ENCODE measurements around the gene OSBPL6.
"Not testable (repeated sequence)": the region's sequence is repeated elsewhere in the genome, so short reads cannot be mapped to it uniquely, and the experiment has no call there.

OSBPL6 gene

DNA sequence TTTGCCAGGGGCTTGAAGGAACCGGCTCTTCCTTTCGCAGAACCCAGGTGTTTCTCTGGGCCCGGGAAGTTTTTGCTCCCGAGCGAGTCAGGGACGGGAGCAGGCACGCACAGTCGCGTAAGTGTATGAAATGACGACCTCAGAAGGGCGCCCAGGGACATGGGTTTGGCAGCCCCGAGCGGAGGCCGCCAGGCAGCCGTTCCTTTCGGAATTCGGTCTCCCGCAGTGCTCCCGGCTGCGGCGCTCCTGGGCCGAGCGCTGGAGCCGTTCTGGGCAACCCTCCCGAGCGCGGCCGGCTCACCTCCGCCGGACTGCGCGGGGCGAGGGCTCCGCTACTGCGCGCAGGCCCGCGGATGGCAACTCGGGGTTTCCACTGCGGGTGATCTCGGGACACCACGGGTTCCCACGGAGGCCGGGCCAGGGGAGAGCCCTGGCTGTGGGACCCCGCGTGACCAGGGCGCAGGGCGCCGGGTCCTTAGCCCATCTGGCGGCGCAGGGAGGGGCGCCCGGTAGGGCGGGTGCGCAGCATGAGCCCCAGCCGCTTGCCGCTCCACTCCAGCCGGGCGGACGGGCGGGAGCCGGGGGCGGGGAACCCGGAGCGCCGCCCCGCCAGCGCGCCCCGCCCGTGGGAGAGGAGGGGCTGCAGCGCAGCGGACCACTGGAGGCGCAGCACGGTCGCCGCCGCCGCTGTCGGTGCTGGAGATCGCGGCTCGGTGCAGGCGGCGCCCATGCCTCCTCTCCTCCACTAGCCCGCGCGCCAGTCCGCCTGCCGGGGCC is at the start of gene OSBPL6:
OSBPL6 (plus strand) TSS at position 690 of the 777 bp plus-strand sequence. CDS start 111,673 bp downstream, outside the sequence.
- DNase-seq (ENCODE audit: low spot score), result peak; percentile 30

DNA sequence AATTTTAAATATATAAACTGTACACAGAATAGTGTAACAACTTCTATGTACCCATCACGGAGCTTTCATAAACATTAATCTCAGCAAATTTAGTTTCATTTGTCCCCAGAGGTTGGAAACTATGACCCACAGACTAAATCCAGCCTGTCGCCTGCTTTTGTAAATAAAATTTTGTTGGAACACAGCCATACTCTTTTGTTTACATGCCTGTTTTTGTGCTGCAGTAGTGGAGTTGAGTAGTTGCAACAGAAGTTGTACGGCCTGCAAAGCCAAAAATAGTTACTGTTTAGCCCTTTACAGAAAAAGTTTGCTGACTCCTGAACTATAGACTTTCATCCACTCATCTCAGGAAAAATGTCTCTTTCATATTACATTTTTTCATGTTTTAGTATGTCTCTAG is 42.3 kb upstream of the OSBPL6 start:
- no peak for DNase-seq (ENCODE audit: low spot score)

GRCh38 chr2:178152542-178152941 is 41.8 kb upstream of the OSBPL6 start:
- no peak for DNase-seq (ENCODE audit: low spot score)

DNA sequence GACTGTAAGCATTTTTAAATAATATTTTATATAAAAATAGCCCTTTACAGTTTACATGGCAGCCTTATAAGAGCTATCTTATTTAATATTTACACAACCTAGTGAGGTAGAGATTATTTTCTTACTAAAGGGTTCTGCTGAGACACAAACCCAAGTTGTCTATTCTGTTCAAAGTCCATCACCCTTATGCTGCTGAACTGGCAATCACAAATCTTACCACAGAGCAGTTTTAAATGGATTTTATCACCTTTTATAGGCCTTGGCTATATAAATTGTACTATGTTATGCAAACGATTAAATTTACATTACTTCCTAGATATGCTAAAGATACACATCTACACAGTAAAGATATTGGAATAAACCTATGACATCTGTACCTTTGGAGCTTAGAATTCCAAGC is 41.3 kb upstream of the OSBPL6 start:
- no peak for DNase-seq (ENCODE audit: low spot score)

DNA sequence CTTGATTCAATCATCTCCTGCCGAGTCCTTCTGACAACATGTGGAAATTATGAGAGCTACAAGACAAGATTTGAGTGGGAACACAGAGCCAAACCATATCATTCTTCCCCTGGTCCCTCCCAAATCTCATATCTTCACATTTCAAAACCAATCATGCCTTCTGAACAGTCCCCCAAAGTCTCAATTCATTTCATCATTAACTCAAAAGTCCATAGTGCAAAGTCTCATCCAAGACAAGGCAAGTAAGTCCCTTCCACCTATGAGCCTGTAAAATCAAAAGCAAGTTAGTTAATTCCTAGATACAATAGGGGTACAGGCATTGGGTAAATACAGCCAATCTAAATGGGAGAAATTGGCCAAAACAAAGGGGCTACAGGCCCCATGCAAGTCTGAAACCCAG is 40.4 kb upstream of the OSBPL6 start:
- DNase-seq (ENCODE audit: low spot score), result not testable (repeated sequence)

DNA sequence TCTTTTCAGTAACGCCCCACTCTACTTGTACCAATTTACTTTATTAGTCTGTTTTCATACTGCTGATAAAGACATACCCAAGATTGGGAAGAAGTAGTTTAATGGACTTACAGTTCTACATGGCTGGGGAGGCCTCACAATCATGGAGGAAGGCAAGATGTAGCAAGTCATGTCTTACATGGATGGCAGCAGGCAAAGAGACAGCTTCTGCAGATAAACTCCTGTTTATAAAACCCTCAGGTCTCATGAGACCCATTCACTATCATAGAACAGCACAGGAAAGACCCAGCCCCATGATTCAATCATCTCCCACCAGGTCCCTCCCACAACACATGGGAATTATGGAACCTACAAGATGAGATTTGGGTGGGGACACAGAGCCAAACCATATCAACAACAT is 38.8 kb upstream of the OSBPL6 start:
- DNase-seq (ENCODE audit: low spot score), result no peak

DNA sequence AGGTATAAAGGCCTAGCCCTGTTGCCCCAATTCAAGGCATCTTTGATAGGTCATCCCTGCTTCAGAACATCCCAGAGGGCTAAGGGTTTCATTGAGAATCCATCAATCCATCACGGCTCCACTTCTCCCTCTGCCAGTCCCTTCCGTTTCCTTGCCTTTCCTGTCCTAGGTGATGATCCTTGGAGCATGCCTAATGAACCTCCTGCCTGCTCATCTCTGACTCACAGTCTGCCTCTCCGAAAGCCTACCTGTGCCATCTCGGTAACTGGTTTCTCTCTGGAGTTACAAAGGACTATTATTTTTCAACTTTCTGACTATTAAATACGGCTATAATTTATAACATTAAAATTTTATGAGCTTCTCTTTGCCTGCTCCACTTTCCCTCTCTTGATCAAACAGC is 36.7 kb upstream of the OSBPL6 start:
- no peak for DNase-seq (ENCODE audit: low spot score)

GRCh38 chr2:178159966-178160365 is 34.3 kb upstream of the OSBPL6 start:
- DNase-seq (ENCODE audit: low spot score), result no peak

DNA sequence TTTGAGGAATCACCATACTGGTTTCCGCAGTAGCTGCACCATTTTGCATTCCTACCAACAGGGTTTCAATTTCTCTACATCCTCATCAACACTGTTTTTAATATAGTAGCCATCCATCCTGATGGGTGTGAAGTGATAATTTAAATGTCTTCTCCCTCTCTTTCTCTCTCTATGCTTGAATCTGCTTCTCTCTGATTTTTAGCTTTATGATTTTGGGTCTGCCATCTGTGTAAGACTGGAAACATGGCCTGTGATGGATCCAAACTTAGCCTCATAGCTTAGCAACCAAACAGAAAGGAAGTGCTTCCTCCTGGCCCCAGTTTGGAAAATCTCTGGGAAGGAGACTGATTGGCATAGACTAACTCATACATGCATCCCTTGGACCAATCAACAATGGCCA is 33.7 kb upstream of the OSBPL6 start:
- DNase-seq (ENCODE audit: low spot score), result no peak

DNA sequence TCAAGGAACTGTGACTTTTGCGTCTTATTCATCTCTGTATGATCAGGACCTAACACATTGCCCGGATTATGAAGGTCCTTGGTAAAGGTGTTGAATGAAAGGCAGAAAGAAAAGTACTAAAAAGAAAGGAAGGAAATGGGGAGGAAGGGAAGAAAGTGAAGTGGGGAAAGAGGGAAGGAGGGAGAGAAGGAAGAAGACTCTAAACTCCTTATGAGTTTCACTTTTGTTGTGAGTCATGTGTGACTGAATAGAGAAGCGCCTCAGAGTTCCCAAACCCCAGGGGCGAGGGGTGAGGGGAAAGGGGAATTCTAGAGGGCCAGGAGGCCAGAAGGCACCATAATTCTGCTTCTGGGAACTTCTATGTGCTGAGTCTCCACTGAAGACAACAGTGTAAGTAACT is 30.9 kb upstream of the OSBPL6 start:
- no peak for DNase-seq (ENCODE audit: low spot score)

GRCh38 chr2:178163911-178164310 is 30.4 kb upstream of the OSBPL6 start:
- no peak for DNase-seq (ENCODE audit: low spot score)

GRCh38 chr2:178173657-178174056 is 20.7 kb upstream of the OSBPL6 start:
- DNase-seq (ENCODE audit: low spot score), result no peak

DNA sequence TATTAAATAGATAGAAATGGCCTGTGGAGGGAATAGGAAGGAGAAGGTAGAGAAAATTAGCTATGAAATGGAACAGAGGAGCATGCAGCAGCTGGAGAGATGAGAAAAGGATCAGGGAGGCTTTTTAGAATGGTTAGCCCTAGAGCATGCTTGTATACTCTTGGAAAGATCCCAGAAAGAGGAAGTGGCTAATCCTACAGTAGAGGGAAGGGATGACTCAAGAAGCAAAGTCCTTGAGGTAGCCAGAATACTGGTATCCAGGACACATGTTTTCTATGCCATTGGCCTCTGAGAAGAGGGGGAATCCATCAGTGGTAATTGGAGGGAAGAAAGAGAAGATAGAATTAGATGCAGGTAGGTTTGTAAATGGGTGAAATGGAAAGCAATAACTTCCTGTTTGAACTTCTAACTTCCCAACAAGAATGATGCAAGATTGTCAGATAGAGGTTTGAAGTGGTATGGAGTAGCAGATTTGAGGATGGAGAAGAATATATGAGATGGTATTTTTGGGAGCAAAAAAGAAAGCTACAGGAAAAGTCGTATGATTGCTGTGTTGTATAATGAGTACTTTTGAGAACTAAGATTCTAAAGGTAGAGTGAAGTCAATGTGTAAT is 17.1 kb upstream of the OSBPL6 start:
- DNase-seq (ENCODE audit: low spot score), result no peak

DNA sequence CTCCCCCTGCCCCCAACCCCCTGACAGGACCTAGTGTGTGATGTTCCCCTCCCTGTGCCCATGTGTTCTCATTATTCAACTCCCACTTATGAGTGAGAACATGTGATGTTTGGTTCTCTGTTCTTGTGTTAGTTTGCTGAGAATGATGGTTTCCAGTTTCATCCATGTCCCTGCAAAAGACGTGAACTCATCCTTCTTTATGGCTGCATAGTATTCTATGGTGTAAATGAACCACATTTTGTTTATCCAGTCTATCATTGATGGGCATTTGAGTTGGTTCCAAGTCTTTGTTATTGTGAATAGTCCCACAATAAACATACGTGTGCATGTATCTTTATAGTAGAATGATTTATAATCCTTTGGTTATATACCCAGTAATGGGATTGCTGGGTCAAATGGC is 13.7 kb upstream of the OSBPL6 start:
- DNase-seq (ENCODE audit: low spot score), result not testable (repeated sequence)

- no peak for DNase-seq (ENCODE audit: low spot score)
These were observed 6.5 kb upstream of the OSBPL6 start for GRCh38 chr2:178187861-178188260.

GRCh38 chr2:178188466-178188865 is 5.8 kb upstream of the OSBPL6 start:
- DNase-seq (ENCODE audit: low spot score), result no peak

- peak; percentile 23 for DNase-seq (ENCODE audit: low spot score)
These were observed 3.3 kb upstream of the OSBPL6 start for GRCh38 chr2:178191004-178191508.

DNA sequence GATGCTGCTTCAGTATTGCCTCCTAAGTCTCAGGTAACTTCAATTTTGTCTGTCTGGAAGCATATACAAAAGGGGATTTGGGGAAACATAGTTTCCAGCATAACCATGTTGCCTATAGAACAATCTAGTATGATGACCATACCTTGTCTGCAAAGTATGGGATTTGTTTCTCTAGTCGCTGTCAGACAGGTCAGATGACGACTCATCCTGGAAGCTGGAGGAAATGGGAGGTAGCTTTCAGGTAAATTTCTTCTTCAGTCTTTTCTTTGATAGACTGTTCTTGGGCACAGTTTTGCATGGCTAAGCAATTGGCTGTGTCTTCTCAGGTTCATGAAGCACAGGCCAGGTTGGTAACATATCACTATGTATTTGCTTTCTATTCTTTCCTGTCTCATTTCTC is 2.8 kb upstream of the OSBPL6 start:
- DNase-seq (ENCODE audit: low spot score), result no peak

GRCh38 chr2:178193496-178193822 is 853 bp upstream of the OSBPL6 start:
- DNase-seq (ENCODE audit: low spot score), result no peak

DNA sequence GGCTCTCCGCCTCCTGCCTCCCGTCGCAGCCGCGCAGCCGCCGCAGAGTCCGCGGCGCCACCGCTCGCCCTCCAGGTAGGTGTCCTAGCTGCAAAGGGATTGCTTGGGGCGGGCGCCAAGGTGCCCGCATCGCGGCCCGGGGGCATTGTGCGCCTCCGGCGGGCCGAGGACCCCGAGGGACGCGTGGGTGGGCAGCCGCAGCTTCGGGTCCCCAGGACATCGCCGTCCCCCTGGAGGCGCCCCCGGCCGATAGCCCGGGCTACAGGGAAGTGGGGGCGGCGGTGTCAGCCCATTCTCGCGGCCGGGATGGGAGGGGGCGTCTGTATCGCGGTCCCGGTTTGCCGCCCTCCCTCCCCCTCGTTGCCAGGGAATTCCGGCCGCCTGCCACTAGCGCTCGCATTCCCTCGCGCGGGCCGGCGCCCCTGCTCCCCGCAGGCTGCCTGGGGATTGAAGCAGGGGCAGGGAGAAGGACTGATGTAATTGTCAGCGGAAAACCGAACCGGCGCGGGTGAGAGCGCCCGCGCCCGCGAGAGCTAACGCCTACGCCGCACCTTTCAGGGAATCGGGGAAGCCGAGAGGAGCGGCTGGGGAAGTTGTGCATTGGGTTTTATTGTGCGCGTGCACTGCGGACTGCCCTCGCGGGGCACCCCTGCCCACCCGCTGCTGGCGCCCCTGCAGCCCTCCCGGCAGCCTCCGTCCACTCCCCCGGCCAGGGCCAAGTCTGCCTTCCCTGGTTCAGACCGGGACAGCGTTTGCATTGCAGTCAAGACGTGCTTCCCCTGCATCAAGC is 483 bp downstream of the OSBPL6 start:
- DNase-seq (ENCODE audit: low spot score), result no peak

DNA sequence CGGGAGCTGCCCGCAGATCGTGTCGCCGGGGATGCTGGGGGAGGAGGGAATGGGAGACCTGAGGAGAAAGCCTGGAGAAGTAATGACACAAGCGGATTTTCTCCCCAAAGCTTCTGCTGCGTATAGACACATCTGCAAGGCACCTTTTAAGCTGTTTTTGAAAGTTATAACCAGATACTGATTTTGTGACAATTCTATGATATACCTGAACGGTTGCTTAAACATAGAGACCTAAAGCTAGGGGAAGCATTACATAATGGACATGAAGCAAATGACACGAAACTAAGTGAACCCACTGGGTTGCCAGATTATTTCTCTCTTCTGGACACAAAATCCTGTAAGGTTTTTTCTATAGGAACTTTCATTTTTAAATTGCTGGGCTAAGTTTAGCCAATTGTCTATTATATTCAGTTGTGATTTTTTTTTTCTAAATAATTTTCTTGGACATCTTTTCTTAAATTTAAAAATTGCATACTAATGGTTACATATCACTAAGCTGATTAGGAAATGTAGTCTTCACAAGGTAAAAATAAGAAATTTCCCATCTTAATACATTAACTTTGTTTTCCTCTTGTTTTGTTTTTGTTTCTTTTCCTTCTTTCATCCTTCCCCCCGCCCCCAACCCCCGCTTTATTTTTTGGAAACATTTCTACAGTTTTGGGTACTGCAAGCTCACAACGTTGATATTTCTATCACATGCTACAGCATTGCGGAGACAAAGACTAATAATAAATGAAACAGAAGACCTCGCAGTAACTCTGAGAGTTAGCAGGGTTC is 1.3 kb downstream of the OSBPL6 start:
- no peak for DNase-seq (ENCODE audit: low spot score)

DNA sequence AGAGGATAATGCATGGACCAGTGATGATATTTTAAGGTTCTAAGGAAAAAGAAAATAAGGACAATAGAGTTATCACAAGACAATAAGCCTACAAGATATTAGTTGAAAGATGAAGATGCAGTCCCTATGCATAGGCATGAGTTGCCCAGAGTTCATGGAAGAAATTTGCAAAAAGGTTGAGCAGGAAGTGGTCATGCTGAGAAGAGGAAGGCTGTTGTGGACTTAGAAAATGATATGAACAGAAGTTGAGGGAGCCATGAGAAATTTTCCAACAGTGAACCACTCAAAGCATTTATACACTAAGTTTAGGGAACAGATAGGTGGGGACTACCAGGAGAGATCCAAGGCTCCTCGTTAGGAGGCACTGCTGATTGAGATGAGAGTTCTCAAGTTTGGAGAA is 3.5 kb downstream of the OSBPL6 start:
- no peak for DNase-seq (ENCODE audit: low spot score)
